Epithelial cell of proximal tubule (primary cell): ENCODE results near the gene RBBP6. TPM values are rescaled to one million over a fixed set of nuclear protein-coding genes. Genes with fewer than 3 reads are reported as not detected.

Experiments
- DNase-seq: peaks from one replicate; pipeline ENCODE4 v3.0.0-alpha.2; 2011; ENCODE audit warnings: low read depth
- H3K4me3 ChIP-seq: 2 replicates; pipeline ENCODE4 v1.5.1; 2011; ENCODE audit warnings: low read depth, mild to moderate bottlenecking, low read length
- CTCF ChIP-seq: conservative IDR thresholded peaks from 2 replicates; pipeline ENCODE4 v1.5.1; 2012; ENCODE audit warnings: low read depth, mild to moderate bottlenecking, low read length
- total RNA-seq: library from RNA; depleted of rRNA; stranded (reverse); fragments of >200 nt; gene quantifications from 2 replicates; pipeline ENCODE4 v1.2.3, GENCODE V29; 2015

Gene RBBP6
- total RNA-seq, 1 donor from 2014 or later: 16.8 TPM

GRCh38 chr16:24536671-24537070 is 2.7 kb upstream of the RBBP6 start:
- DNase-seq: no peak
- no peak overlapping the region for H3K4me3 ChIP-seq
- no peak for TF ChIP-seq CTCF

DNA sequence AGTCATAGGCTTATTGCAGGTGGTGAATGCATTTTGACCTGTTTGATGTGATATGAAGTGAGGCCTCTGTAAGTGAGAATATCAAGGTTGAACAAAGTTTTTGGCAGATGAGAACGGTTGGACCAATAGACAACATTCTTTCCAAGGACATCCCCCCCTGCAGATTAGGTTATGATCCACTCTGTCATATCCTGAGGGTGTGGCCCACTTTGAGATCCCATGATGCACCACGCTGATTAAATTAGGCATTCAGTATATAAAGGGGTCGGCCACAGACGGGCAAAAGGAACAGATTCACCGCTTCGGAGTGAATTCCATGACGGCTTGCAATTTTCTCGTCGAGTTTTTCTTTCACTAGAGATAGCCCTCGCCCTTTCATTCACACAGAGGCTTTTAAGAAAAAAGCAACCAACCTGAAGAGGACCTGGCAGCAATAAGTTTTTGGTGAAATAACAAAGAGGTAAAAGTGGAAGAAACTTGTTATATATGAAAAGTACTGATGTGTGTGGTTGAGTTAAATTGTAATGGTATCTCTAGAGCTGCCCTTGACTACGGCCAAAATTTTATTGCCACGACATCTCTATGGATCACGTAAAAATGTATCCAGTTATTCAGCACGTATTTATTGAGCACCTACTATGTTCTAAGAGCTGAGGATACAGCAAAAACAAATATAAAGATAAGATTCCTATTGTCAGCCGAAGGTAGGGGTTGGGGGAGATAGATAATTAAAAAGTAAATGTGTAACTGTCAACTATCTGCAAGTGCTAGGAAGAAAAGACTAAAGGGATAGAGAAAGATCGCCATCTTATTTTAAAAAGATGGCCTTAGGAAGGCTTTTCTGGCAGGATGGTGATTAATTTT is 1.7 kb upstream of the RBBP6 start:
- no peak overlapping the region for H3K4me3 ChIP-seq
- no peak for TF ChIP-seq CTCF
- no peak for DNase-seq

GRCh38 chr16:24538756-24539294 is 541 bp upstream of the RBBP6 start:
- peak overlapping the region; percentile 94 for H3K4me3 ChIP-seq
- TF ChIP-seq CTCF: no peak
- peak; percentile 20 for DNase-seq

DNA sequence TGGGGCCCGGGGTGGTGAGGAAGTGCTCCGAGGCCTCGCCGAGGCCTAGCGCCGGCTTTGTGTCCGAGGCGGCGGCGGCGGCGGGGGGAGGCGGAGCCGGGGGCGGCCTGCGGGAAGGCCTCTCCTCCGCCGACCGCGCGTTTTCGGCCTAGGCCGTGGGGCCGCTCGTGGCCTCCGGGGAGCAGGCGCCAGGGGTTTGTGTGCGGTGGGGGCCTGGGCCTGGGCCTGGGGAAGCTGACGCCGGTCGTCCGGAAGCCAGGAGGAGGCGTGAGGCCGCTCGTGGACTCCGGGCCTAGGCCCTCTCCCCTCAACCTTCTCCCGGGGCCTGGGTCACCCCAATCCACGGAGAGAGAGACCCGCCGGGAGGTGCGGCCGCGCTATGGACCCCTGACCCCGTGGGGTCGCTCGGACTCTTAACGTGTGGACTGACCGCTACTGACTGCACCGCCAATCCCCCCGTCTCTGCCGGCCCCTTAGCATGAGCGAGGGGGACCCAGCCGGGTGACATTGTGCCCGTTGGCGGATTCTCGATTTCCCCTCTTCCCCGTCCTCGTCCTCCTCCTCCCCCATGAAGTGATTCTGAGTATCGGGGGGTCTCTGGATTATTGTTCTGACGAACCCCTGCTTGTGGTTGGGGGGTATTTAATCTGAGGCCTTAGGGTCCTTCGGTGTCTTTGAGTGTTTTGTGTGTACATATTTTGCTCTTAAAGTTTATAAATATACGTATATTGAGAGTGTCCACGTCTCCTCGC is 660 bp downstream of the RBBP6 start:
- H3K4me3 ChIP-seq: peak overlapping the region; percentile 94
- no peak for TF ChIP-seq CTCF
- no peak for DNase-seq

GRCh38 chr16:24540602-24541210 is 1.3 kb downstream of the RBBP6 start:
- peak overlapping the region; percentile 94 for H3K4me3 ChIP-seq
- TF ChIP-seq CTCF: no peak
- no peak for DNase-seq

- TF ChIP-seq CTCF: no peak
- peak overlapping the region; percentile 94 for H3K4me3 ChIP-seq
- no peak for DNase-seq
Measured at GRCh38 chr16:24541233-24541933, 2.0 kb downstream of the RBBP6 start.
